SK-N-DZ (cell line): ENCODE measurements around the gene MYOCOS.

ENCODE experiments used
- DNase-seq: peaks from one replicate; pipeline ENCODE4 v3.0.0-alpha.2; 2015; ENCODE audit warnings: low spot score

The MYOCOS gene

DNA sequence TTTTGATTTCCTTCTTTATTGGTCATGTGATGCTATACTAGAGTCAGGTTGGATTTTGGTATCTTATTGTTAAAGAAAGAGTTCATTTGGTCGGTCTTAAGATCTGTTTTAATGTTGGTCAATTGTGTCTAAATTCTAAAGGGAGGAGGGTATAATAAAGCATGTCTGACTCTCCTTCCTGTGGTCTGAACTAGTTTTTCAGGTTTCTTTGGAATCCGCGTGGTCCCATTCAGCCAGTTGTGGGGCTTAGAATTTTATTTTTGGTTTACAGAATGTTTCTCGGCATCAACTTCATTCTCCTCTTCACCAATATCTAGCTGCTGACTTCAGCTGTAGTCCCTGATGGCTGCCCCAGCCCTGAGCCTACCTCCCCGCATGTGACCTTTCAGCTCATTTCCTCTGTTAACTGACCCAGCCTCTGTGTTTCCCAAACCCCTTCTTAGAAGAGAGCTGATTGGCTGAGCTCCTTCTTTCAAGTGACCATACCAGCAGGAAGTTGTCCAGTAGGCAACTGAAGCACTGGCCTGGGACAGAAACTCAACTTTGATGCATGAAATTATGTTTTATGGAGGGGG is 39.1 kb downstream of the MYOCOS start:
- no peak for DNase-seq

DNA sequence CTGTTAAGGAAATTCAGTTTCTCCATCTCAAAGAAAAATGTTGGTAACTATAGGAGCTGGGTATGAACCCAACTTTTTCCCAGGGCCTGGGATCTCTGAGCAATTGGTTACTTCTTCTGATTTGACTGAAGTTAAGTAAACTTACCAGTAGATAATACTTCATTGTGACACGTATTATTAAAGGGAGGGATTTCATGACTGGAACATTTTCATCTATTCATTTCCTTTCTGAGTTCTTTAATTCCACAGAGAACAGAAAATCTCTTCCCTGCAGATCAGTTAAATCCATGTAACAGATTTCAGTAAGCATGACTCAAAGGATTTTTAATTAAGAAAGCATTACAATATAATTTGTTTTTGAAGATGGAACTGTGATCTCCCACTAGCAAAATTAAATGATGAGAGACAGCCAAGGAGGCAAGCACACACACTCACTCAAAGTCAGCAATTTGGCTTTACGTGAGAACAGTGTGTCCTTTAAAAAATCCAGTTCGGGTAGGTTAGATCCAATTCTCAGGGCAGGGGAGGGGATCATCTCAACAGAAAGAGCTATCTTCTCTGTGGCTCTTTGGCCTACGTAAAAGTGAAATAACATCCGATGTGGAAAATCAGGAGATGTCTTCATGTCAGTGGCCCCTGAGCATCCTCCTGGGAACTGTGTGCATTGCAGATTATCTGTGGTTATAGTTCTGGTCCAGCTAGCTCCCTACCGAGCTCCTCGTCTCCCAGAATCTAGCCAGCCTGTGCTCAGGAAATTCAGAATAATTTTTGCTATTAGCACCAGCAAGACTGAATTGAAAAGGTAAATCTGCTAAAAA is 41.2 kb downstream of the MYOCOS start:
- DNase-seq: no peak

DNA sequence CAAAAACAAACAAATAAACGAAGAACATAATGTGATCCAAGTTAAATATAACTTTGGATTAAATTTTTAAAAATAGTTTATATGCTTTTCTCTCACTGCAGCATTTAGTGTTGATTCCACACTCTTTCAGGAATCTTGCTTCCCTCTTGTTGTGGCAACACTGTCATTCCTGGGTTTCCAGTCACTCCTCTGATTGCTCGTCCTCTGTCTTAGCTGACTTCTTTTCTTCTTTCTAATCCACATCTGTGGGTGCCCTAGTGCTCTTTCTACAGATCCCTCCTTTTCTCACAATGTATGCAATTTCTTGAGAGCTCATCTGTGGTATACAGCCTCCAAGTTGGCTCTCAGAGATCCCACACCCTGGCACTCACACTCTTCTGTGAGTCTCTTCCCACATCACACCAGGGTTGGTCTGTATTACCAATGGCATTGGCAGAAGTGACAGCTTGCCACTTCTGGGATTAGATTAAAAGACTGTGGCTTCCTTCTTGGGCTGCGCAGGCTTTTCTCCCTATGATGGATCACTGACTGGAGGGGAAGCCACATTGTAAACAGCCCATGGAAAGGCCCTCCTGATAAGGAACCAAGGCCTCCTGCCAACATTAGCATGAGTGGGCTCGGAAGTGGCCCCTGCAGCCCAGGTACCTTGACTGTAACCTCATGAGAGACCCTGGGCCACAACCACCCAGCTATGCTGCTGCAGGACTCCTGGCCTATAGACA is 42.0 kb downstream of the MYOCOS start:
- DNase-seq: no peak

DNA sequence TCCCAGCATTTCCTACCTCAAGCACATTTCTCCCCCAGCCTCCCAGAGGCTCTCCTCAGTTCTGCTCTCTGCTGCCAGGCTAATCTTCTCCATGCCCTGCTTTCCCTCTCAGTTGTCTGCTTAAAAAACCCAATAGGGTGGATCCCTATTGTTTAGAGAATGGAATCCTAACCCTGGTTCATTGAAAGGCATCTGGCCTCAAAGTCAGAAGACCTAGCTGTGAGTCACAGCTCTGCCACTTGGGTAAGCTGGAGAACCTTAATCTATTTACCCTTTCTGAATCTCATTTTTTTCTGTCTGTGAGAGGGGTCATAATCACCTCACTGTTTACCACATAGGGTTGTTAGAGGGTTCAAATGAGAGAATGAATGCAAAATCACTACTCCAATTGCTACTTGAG is 42.9 kb downstream of the MYOCOS start:
- no peak for DNase-seq

DNA sequence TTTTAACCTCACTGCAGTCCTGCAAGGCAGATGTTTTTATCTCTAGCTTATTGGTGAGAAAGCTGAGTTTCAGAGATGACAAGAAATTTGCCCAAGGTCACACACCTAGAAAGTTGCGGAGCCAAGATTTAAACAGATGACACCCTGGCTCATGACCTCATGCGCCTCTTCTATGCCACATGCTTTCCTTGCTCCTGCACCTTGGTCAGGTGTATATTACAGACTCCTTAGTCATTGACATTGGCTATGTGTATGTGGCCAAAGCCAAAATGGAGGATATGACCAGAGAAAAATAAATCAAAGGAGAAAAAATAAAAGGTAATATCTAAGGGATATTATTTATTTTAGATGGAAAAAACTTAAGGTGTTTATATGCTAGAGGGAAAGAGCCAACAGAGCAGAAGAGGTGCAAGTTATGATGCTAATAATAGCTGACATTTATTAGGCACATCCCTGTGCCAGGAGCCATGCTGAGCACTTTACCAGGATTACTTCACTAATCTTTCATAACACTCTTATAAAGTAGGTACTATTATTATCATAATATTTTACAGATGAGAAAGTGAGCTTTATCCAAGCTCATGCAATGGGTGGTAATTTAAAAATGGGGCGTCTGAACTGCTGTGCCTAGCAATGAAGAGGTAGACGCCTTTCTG is 44.2 kb downstream of the MYOCOS start:
- DNase-seq: no peak

DNA sequence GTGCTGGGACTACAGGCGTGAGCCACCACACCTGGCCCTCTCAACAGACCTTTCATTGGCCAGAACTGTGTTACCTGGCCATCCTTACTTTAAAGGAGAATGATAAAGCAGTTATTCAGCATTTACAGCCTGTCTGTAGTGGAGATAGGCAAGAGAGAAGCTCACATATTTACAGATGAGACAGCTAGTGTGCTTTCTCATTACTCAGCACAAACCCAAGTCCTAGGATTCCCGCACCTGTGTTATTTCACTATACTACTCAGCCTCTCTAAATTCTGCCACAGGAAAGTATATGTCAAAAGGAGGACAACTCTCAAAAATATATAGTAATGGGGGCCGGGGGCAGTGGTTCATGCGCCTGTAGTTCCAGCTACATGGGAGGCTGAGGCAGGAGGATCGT is 46.3 kb downstream of the MYOCOS start:
- no peak for DNase-seq

DNA sequence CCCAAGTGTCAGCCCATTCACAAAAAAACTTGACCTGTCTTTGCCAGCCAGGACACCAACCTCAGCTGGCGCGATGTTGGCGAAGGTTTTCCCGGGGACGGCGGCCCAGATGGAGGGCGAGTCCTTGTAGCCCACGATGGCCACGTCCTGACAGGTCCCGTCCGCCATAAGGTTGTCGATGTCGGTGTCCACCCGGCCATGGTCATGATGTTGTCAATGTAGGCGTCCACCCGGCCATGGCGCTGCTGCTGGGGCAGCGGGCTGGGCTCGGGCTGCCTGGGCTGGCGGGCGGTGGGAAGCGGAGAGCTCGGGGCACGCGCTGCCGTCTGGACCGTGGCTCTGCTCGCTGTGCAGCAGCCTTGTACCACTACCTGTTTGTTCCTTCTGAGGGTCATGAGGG is 48.7 kb downstream of the MYOCOS start:
- no peak for DNase-seq

DNA sequence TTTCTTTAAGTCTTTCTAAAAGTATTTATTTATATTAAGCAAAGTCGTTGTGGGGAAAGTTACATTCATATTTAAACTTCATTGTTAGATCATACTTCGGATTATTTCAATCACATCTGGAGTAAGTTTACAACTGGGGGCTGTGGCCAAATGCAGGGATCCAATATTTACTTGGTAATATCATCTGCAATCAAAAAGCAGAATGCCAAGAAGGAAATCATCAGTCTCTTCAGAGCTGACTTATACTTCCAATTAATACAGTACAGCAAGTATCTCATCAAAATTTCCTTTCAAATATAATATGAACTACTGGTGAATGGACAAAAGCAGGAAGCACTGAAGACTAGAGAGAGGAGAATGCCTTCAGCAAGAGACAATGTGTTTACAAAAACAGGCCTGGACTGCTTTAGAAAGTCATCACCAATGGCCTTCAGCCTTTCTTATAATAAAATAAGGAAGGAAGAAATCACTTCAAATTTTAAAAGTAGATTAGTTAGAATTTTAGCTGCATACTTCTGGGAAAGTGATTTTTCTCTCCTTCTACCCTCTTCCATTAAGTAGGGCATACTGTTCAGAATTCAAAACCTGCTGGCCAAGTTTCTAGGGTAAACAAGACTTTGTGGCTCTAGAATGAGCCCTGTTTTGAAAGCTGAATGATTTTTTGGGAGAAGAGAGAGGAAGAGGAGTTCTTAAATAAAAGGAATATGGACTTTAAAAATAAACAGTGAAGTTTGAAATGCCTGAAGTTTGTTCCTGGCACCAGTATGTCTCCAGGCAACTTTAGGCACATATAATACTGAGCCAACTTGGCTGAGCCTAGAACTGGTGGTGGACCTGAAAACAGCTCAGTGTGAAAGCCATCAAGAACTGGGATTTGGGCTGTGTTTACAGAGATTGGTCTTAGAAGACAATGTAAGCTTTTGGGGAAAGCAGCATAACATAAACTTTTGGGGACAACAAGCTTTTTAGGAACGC is 52.7 kb downstream of the MYOCOS start:
- no peak for DNase-seq
